ENCODE measurements around the gene BORCS6. TPM values are rescaled to one million over a fixed set of nuclear protein-coding genes. Genes with fewer than 3 reads are reported as not detected.
A peak's percentile ranks its signal among the peaks of the same experiment; 100 is the strongest.

Gene BORCS6
- total RNA-seq, 4 donors from 2014 or later, result 12.6 to 22.6 (median 17.9) TPM

GRCh38 chr17:8231701-8232100 lies 41.7 kb upstream of the BORCS6 start:
- Histone ChIP-seq H3K4me1 (peaks cover 0 to 6% (median 0%) of the 10 kb centered on the region in 4 donors), H3K27me3 (no peaks in the 10 kb centered on the region), H3K4me3 (no peak overlapping the region), H3K27ac (no peak overlapping the region), H3K36me3 (peaks cover 0 to 96% (median 0%) of the 10 kb centered on the region in 3 donors), H3K9me3 (no peaks in the 10 kb centered on the region)
- no peak for DNase-seq
- TF ChIP-seq POLR2A (IDR thresholded peaks at IDR 0.05) (no peak), CTCF (IDR thresholded peaks at IDR 0.05) (no peak)

GRCh38 chr17:8227238-8227581 lies 37.2 kb upstream of the BORCS6 start:
- H3K4me3 ChIP-seq, result peak overlapping the region in 3 of 4 donors; percentile 17 to 37 (median 22)
- H3K27ac ChIP-seq, result peak overlapping the region; percentile 37 to 68 (median 54)
- H3K27me3 ChIP-seq, result no peaks in the 10 kb centered on the region
- peaks cover 0 to 51% (median 0%) of the 10 kb centered on the region in 3 donors for H3K36me3 ChIP-seq
- H3K9me3 ChIP-seq, result no peaks in the 10 kb centered on the region
- TF ChIP-seq POLR2A (IDR thresholded peaks at IDR 0.05) (no peak), CTCF (IDR thresholded peaks at IDR 0.05) (no peak)
- peaks cover 3 to 15% (median 4%) of the 10 kb centered on the region in 4 donors for H3K4me1 ChIP-seq
- DNase-seq, result no peak

- peak; percentile 35 to 82 (median 70) for DNase-seq
- no peaks in the 10 kb centered on the region for H3K27me3 ChIP-seq
- no peaks in the 10 kb centered on the region for H3K9me3 ChIP-seq
- peaks cover 0 to 45% (median 0%) of the 10 kb centered on the region in 3 donors for H3K36me3 ChIP-seq
- peak overlapping the region; percentile 17 to 37 (median 20) for H3K4me3 ChIP-seq
- TF ChIP-seq CTCF (IDR thresholded peaks at IDR 0.05), result no peak
- peak in 1 of 2 donors; percentile 46 for TF ChIP-seq POLR2A (IDR thresholded peaks at IDR 0.05)
- H3K4me1 ChIP-seq, result peaks cover 3 to 15% (median 4%) of the 10 kb centered on the region in 4 donors
- H3K27ac ChIP-seq, result peak overlapping the region; percentile 37 to 68 (median 54)
Observed at GRCh38 chr17:8226536-8227237, 36.7 kb upstream of the BORCS6 start.

- Histone ChIP-seq H3K36me3 (peaks cover 0 to 38% (median 0%) of the 10 kb centered on the region in 3 donors), H3K27ac (peak overlapping the region; percentile 37 to 68 (median 54)), H3K4me3 (peak overlapping the region in 2 of 4 donors; percentile 22 to 37), H3K9me3 (no peaks in the 10 kb centered on the region), H3K27me3 (no peaks in the 10 kb centered on the region), H3K4me1 (peaks cover 3 to 15% (median 4%) of the 10 kb centered on the region in 4 donors)
- DNase-seq, result peak in 2 of 3 donors; percentile 51 to 72
- TF ChIP-seq POLR2A (IDR thresholded peaks at IDR 0.05), result no peak
- TF ChIP-seq CTCF (IDR thresholded peaks at IDR 0.05), result no peak
Observed at GRCh38 chr17:8225813-8226535, 36.0 kb upstream of the BORCS6 start.

- Histone ChIP-seq H3K4me3 (no peak overlapping the region), H3K9me3 (no peaks in the 10 kb centered on the region), H3K36me3 (peaks cover 0 to 30% (median 0%) of the 10 kb centered on the region in 3 donors), H3K27me3 (no peaks in the 10 kb centered on the region), H3K4me1 (peaks cover 3 to 23% (median 4%) of the 10 kb centered on the region in 4 donors), H3K27ac (peak overlapping the region in 1 of 4 donors; percentile 68)
- DNase-seq, result no peak
- TF ChIP-seq POLR2A (IDR thresholded peaks at IDR 0.05) (no peak), CTCF (IDR thresholded peaks at IDR 0.05) (no peak)
Observed at GRCh38 chr17:8224891-8225812, 35.2 kb upstream of the BORCS6 start.

All from Peyer's patch (tissue), 4 donors.